OCI-LY7 (cell line): Measurements from ENCODE around the gene NGB. TPM values are rescaled to one million over a fixed set of nuclear protein-coding genes. Genes with fewer than 3 reads are reported as not detected.

Experiments used
- BruUV-seq: library from RNA; stranded (reverse); fragments of 400-500 nt; replicated peaks from 2 replicates; lab custom pipeline; 2021; lab: Mats Ljungman, UMichigan
- CTCF ChIA-PET: fragments of 300-600 bp; sonication (Branson Sonifier 250); formaldehyde crosslinking; loops from one replicate; lab custom pipeline; 2022; ENCODE audit warnings: antibody characterized with exemption; ENCODE audit not compliant: unreplicated experiment; lab: Charles Lee
- POLR2A ChIA-PET: fragments of 300-600 bp; sonication (Branson Sonifier 250); formaldehyde crosslinking; loops from one replicate; lab custom pipeline; 2022; ENCODE audit warnings: antibody characterized with exemption; lab: Charles Lee
- DNase-seq: peaks from one replicate; pipeline ENCODE4 v3.0.0-alpha.2; 2015; ENCODE audit warnings: low spot score
- H2AFZ ChIP-seq: fragments of 200-600 bp; sonication (generic), shearing (Covaris generic); 2 replicates; pipeline ENCODE4 v1.6.1; 2014; ENCODE audit warnings: mild to moderate bottlenecking, antibody characterized with exemption, low read length, moderate library complexity
- H3K27ac ChIP-seq: fragments of 200-600 bp; sonication (generic); 2 replicates; pipeline ENCODE4 v1.5.1; 2014; ENCODE audit warnings: mixed run types, low read depth, mild to moderate bottlenecking, moderate library complexity, low read length, inconsistent platforms; ENCODE audit not compliant: poor library complexity, severe bottlenecking
- H3K36me3 ChIP-seq: fragments of 200-600 bp; sonication (generic); 2 replicates; pipeline ENCODE4 v1.6.1; 2014; ENCODE audit warnings: mild to moderate bottlenecking, antibody characterized with exemption, low read length, moderate library complexity, mixed read lengths; ENCODE audit not compliant: insufficient read depth
- H3K4me1 ChIP-seq: fragments of 200-600 bp; sonication (generic); 2 replicates; pipeline ENCODE4 v1.5.1; 2014; ENCODE audit warnings: mild to moderate bottlenecking, low read length; ENCODE audit not compliant: insufficient read depth, poor library complexity, severe bottlenecking
- H3K4me2 ChIP-seq: fragments of 200-600 bp; sonication (generic); 2 replicates; pipeline ENCODE4 v1.6.1; 2014; ENCODE audit warnings: mild to moderate bottlenecking, low read length
- H3K4me3 ChIP-seq: fragments of 200-600 bp; sonication (generic); 2 replicates; pipeline ENCODE4 v1.5.1; 2014; ENCODE audit warnings: mild to moderate bottlenecking, low read depth, low read length; ENCODE audit not compliant: poor library complexity, severe bottlenecking
- H3K79me2 ChIP-seq: fragments of 200-600 bp; sonication (generic); 2 replicates; pipeline ENCODE4 v1.6.1; 2016; ENCODE audit warnings: low read depth, mild to moderate bottlenecking, low read length, moderate library complexity, mixed read lengths; ENCODE audit not compliant: insufficient read depth
- H3K9me2 ChIP-seq: fragments of 200-600 bp; sonication (generic); 2 replicates; pipeline ENCODE4 v1.6.1; 2016; ENCODE audit warnings: mild to moderate bottlenecking, low read length, mixed read lengths; ENCODE audit not compliant: insufficient read depth
- H3K9me3 ChIP-seq: fragments of 200-600 bp; sonication (generic); 2 replicates; pipeline ENCODE4 v1.6.1; 2014; ENCODE audit warnings: mild to moderate bottlenecking, mixed run types, low read length, mixed read lengths
- H4K20me1 ChIP-seq: fragments of 200-600 bp; sonication (generic); 2 replicates; pipeline ENCODE4 v1.6.1; 2014; ENCODE audit warnings: mild to moderate bottlenecking, antibody characterized with exemption, low read length, moderate library complexity, mixed read lengths; ENCODE audit not compliant: insufficient read depth
- EZH2phosphoT487 ChIP-seq: fragments of 200-600 bp; sonication (generic); IDR thresholded peaks from 2 replicates; pipeline ENCODE4 v1.6.1; 2018; ENCODE audit warnings: low read depth, borderline replicate concordance, mild to moderate bottlenecking, mixed run types, antibody characterized with exemption, low read length, moderate library complexity, mixed read lengths
- intact Hi-C: fragments of 100-400 bp; cut with micrococcal nuclease; formaldehyde crosslinking; loops from one replicate; pipeline ENCODE4 v1.10.0; 2022; ENCODE audit not compliant: unreplicated experiment
- total RNA-seq, 2 experiments: library from RNA; depleted of rRNA in 1 of 2; stranded (reverse); fragments of >200 nt in 1 of 2; shearing (Covaris generic) in 1 of 2; gene quantifications; 2 replicates each; pipeline ENCODE4 v1.2.3, GENCODE V29; 2014 to 2022
- TF ChIP-seq, protein P1 (sequence below): fragments of 200-600 bp; sonication (generic); conservative IDR thresholded peaks from 2 replicates; pipeline ENCODE4 v1.5.1; 2014; ENCODE audit warnings: mild to moderate bottlenecking, antibody characterized with exemption, low read length, moderate library complexity, mixed read lengths

Gene NGB
- total RNA-seq, 2 experiments from 2014 or later = not detected

DNA sequence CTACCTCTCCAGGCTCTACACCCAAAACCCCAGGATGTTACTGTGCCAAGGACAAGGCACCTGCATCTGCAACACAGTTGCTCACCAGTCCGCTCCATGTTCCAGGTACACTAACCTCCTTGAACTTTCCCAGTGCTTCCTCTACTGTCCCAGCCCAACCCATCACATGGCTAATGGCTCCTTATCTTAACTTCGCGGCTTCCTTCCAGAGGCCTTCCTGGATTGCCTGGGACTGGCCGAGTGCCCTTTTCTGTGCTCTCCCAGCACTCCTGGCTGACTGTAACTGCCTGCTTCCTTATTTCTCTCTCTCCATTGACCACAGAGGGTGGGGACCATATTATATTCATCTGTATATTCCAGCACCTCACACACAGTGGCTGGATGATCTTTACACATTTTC lies 28.8 kb upstream of the NGB start:
- ChIA-PET POLR2A (no interaction called here), CTCF (no interaction called here)
- intact Hi-C loops = loop anchor here (5.0 kb wide), 1 partner anchor 253 kb away; no protein-coding TSS in a partner anchor

DNA sequence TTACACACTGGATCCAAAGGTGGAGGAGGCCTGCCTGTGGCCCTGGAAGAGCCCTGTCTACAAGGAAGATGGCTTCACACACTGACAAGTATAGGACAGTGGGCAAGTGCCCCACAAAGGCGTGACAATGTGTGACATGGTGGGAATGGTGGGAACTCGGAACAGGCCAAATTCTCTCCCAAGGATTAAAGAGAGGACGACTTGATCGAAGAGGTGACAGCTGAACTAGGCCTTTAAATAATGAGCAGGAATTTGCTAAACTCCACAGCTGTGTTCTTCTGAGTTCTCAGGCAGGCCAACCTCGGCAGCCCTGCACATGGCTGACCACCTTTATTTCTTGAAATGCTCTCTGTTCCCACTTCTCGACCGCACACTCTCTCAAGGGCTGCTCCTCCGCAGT lies 25.9 kb upstream of the NGB start:
- TF ChIP-seq, protein P1, sequence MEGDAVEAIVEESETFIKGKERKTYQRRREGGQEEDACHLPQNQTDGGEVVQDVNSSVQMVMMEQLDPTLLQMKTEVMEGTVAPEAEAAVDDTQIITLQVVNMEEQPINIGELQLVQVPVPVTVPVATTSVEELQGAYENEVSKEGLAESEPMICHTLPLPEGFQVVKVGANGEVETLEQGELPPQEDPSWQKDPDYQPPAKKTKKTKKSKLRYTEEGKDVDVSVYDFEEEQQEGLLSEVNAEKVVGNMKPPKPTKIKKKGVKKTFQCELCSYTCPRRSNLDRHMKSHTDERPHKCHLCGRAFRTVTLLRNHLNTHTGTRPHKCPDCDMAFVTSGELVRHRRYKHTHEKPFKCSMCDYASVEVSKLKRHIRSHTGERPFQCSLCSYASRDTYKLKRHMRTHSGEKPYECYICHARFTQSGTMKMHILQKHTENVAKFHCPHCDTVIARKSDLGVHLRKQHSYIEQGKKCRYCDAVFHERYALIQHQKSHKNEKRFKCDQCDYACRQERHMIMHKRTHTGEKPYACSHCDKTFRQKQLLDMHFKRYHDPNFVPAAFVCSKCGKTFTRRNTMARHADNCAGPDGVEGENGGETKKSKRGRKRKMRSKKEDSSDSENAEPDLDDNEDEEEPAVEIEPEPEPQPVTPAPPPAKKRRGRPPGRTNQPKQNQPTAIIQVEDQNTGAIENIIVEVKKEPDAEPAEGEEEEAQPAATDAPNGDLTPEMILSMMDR = no peak
- no peak for TF ChIP-seq EZH2phosphoT487
- no peak overlapping the region for H3K4me2 ChIP-seq
- intact Hi-C loops = no loop called here
- CTCF ChIA-PET = no interaction called here
- no peaks in the 10 kb centered on the region for H4K20me1 ChIP-seq
- no peak overlapping the region for H3K4me3 ChIP-seq
- no TSS peak for BruUV-seq
- H3K79me2 ChIP-seq = no peaks in the 10 kb centered on the region
- no peaks in the 10 kb centered on the region for H3K4me1 ChIP-seq
- DNase-seq = no peak
- peaks cover 12% of the 10 kb centered on the region; the same call in 1 of the 2 replicates for H3K36me3 ChIP-seq
- POLR2A ChIA-PET = interaction anchor here (1.2 kb wide), 1 partner anchor 10 kb away, joined by 3 read pairs; no protein-coding TSS in a partner anchor
- H3K27ac ChIP-seq = no peak overlapping the region
- no peaks in the 10 kb centered on the region for H3K9me2 ChIP-seq
- H3K9me3 ChIP-seq = no peaks in the 10 kb centered on the region
- no peak overlapping the region for H2AFZ ChIP-seq

More for the DNA sequence above, 28.8 kb upstream of the NGB start:
- Histone ChIP-seq H3K4me3 (no peak overlapping the region), H3K4me2 (no peak overlapping the region), H4K20me1 (no peaks in the 10 kb centered on the region), H3K36me3 (peaks cover 4% of the 10 kb centered on the region), H3K9me3 (no peaks in the 10 kb centered on the region), H3K79me2 (no peaks in the 10 kb centered on the region), H3K4me1 (no peaks in the 10 kb centered on the region), H3K9me2 (no peaks in the 10 kb centered on the region), H2AFZ (no peak overlapping the region), H3K27ac (no peak overlapping the region)
- no peak for TF ChIP-seq EZH2phosphoT487
- TF ChIP-seq, protein P1 = no peak
- no TSS peak for BruUV-seq
- DNase-seq = no peak

DNA sequence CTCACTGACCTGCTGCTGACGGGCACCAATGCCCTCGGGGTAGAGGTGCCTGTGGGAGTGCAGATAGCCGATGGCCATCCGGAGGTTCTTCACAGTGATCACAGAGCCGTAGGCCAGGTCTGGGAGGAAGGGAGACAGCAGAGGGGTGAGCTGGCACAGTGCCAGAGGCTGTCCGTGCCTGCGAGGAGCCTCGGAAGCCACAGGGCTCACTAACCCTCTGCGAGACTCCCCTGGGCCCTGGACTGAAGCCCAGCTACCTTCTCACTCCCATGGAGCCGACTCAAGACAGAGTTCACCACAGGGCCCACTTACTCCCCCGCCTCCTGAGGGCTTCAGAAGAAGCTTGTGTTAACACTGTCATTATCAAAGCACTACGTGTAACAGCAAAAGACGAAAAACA lies 25.1 kb upstream of the NGB start:
- no peak for DNase-seq
- H4K20me1 ChIP-seq = no peaks in the 10 kb centered on the region
- H3K79me2 ChIP-seq = no peaks in the 10 kb centered on the region
- POLR2A ChIA-PET = interaction anchor here (0.5 kb wide), 1 partner anchor 46 kb away, joined by 3 read pairs; no protein-coding TSS in a partner anchor
- H3K9me2 ChIP-seq = no peaks in the 10 kb centered on the region
- H3K4me3 ChIP-seq = no peak overlapping the region
- CTCF ChIA-PET = no interaction called here
- H3K4me1 ChIP-seq = no peaks in the 10 kb centered on the region
- H2AFZ ChIP-seq = no peak overlapping the region
- H3K36me3 ChIP-seq = peaks cover 12% of the 10 kb centered on the region; the same call in 1 of the 2 replicates
- H3K4me2 ChIP-seq = no peak overlapping the region
- no peak overlapping the region for H3K27ac ChIP-seq
- H3K9me3 ChIP-seq = no peaks in the 10 kb centered on the region
- TF ChIP-seq, protein P1 = no peak
- TF ChIP-seq EZH2phosphoT487 = no peak
- no TSS peak for BruUV-seq
- intact Hi-C loops = no loop called here
